Psoas muscle (tissue), 8 donors: ENCODE measurements around the gene ABLIM2. TPM values are rescaled to one million over a fixed set of nuclear protein-coding genes. Genes with fewer than 3 reads are reported as not detected.

Source experiments
- ATAC-seq, 4 donors: fragments of 200-7000 bp; cut with Tn5 transposase; one replicate each; pipeline ENCODE4 v1.9.1; 2020; ENCODE audit warnings: moderate library complexity in 3 of 4, mild to moderate bottlenecking in 2 of 4
- DNase-seq, 2 donors: peaks; one replicate each; pipeline ENCODE4 v3.0.0-alpha.2; 2020
- H3K27ac ChIP-seq: fragments of 200-600 bp; one replicate; pipeline ENCODE4 v1.8.0; 2022
- H3K27me3 ChIP-seq, 3 donors: fragments of 200-600 bp in 1 of 3; one replicate each; pipeline versions ENCODE4 v1.6.1 to v1.8.0; 2013 to 2022; ENCODE audit warnings: low read length in 2 of 3, mild to moderate bottlenecking in 2 of 3, moderate library complexity in 1 of 3; ENCODE audit not compliant: insufficient read depth in 3 of 3
- H3K36me3 ChIP-seq, 2 donors: fragments of 200-600 bp in 1 of 2; one replicate each; pipeline versions ENCODE4 v1.6.1 to v1.8.0; 2013 to 2022; ENCODE audit warnings: low read depth in 1 of 2, mild to moderate bottlenecking in 1 of 2, moderate library complexity in 1 of 2; ENCODE audit not compliant: insufficient read depth in 1 of 2
- H3K4me1 ChIP-seq: fragments of 200-600 bp; one replicate; pipeline ENCODE4 v1.8.0; 2022
- H3K4me3 ChIP-seq: fragments of 200-600 bp; one replicate; pipeline ENCODE4 v1.8.0; 2022; ENCODE audit warnings: mild to moderate bottlenecking
- H3K9me3 ChIP-seq: fragments of 200-600 bp; one replicate; pipeline ENCODE4 v1.8.0; 2022
- WGBS, 3 donors: extraction: QIAGEN DNeasy Blood & Tissue Kit; methylation state at CpG; one replicate each; pipeline versions ENCODE4 v1.1.6 to v1.1.7; 2013; 5-methylcytosine and 5-hydroxymethylcytosine counted together
- intact Hi-C, 2 donors: fragments of 100-400 bp; cut with DNase I; formaldehyde crosslinking; loops; one replicate each; pipeline versions ENCODE4 v1.11.0 to v1.14.2; 2022
- polyA plus RNA-seq, 3 donors: library from polyadenylated mRNA; stranded (reverse); fragments of 200-250 nt; gene quantifications; one replicate each; pipeline ENCODE4 v1.2.3, GENCODE V29; 2013
- total RNA-seq, 4 donors: library from RNA; stranded (reverse); fragmentation: NEBNext Ultra II Directional in 2 of 4; extraction: Animal tissue kit (Norgen Biotek cat#: 25700) in 2 of 4; gene quantifications; one replicate each; pipeline versions ENCODE4 v1.2.1 to v1.2.4, GENCODE V29; 2021 to 2023
- TF ChIP-seq, protein P1 (sequence below): fragments of 200-600 bp; IDR thresholded peaks from one replicate; pipeline ENCODE4 v1.8.0; 2022; ENCODE audit warnings: antibody characterized with exemption
- donor health status: healthy with polysubstance abuse.
- donor health status: DM: no; HTN: no; CAD: no; lungs with moderate emphysema.
- donor health status: Bipolar disorder and iron deficiency.
- donor health status: healthy.
- donor health status: DM: yes; HTN: yes; CAD: no.
- donor health status: DM: no; HTN: no; CAD: no.
- donor health status: DM: no; HTN: no; CAD: no.
- donor health status: DM: yes; HTN: yes; CAD: no.

The ABLIM2 gene
- total and polyA plus RNA-seq, 7 donors: 82.2 to 956 (median 292) TPM

DNA sequence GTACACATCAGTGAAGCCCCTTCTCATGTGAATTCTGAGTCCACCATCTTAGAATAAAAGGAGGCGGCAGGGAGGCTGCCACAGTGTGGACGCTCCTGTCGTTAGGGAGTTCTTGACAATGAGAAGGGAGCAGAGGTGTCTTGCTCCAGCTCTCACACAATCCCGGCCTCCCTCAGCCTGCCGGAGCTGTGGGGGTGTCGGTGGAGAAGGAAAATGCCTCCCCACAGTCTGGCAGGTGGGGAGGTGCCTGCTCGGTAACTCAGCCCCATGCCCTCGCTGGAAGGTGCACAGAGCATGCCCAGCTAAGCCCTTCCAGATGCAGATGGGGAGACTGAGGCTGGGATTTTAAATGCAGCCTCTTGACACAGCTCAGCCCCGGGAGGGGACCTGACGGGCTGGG, 20.5 kb upstream of the ABLIM2 start:
- intact Hi-C loops: loop anchor here in 1 of 2 donors (5.0 kb wide), 1 partner anchor 223 kb away; no protein-coding TSS in a partner anchor
- Histone ChIP-seq H3K27ac (no peak overlapping the region), H3K4me1 (peaks cover 26% of the 10 kb centered on the region), H3K9me3 (no peaks in the 10 kb centered on the region), H3K27me3 (no peaks in the 10 kb centered on the region), H3K36me3 (no peaks in the 10 kb centered on the region), H3K4me3 (no peak overlapping the region)
- 86 to 92% (median 88%) methylated on average over 10 of the region's 10 CpGs for WGBS, 3 donors
- DNase-seq (no peak), ATAC-seq (no peak)
- TF ChIP-seq, protein P1, sequence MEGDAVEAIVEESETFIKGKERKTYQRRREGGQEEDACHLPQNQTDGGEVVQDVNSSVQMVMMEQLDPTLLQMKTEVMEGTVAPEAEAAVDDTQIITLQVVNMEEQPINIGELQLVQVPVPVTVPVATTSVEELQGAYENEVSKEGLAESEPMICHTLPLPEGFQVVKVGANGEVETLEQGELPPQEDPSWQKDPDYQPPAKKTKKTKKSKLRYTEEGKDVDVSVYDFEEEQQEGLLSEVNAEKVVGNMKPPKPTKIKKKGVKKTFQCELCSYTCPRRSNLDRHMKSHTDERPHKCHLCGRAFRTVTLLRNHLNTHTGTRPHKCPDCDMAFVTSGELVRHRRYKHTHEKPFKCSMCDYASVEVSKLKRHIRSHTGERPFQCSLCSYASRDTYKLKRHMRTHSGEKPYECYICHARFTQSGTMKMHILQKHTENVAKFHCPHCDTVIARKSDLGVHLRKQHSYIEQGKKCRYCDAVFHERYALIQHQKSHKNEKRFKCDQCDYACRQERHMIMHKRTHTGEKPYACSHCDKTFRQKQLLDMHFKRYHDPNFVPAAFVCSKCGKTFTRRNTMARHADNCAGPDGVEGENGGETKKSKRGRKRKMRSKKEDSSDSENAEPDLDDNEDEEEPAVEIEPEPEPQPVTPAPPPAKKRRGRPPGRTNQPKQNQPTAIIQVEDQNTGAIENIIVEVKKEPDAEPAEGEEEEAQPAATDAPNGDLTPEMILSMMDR: no peak

DNA sequence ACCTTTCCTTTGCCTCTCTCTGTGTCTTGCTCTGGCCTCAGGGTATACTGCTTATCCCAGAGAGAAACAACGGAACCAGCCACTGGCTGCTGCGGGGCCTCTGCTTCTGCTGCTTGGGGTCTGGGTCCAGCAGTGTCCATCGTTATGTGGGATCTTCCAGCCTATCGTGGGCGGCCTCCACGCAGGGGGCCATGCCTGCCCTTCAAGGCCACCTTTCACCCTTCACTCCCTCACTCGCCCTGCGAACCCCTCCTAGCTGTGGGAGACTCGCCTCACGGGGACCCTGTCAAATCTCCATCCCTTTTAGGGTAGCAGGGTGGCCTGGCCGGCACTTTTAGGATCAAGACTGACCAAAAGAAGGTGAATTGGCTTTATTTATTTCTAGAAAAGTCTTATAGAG, 19.3 kb upstream of the ABLIM2 start:
- 93 to 94% (median 94%) methylated on average over 11 of the region's 11 CpGs for WGBS, 3 donors
- intact Hi-C loops: loop anchor here in 1 of 2 donors (5.0 kb wide), 1 partner anchor 224 kb away; no protein-coding TSS in a partner anchor
- Histone ChIP-seq H3K36me3 (no peaks in the 10 kb centered on the region), H3K4me1 (peaks cover 25% of the 10 kb centered on the region), H3K4me3 (no peak overlapping the region), H3K27ac (no peak overlapping the region), H3K27me3 (no peaks in the 10 kb centered on the region), H3K9me3 (no peaks in the 10 kb centered on the region)
- ATAC-seq (no peak), DNase-seq (no peak)
- TF ChIP-seq, protein P1: no peak

DNA sequence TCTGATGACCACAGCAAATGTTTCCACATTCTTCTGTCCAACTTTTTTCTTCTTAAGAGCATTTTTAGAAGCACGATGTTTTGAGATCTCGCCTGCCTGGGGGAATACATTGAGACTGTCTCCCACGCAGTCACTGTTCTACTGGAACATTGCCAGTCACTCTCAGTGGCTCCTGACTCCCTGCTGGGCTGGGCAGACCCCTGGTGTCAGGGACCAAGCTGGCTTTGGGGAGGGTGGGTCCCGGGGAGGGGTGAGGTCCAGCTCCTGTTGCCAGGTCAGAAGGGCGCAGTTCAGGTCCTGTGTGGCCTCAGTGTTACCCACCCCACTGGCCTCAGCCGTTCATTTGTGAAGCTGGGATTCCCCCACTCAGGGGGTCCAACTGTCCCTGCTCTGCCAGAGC, 18.9 kb upstream of the ABLIM2 start:
- Histone ChIP-seq H3K36me3 (no peaks in the 10 kb centered on the region), H3K9me3 (no peaks in the 10 kb centered on the region), H3K27ac (no peak overlapping the region), H3K4me1 (peaks cover 20% of the 10 kb centered on the region), H3K27me3 (no peaks in the 10 kb centered on the region), H3K4me3 (no peak overlapping the region)
- DNase-seq (no peak), ATAC-seq (no peak)
- WGBS, 3 donors: 64 to 81% (median 71%) methylated on average over 6 of the region's 6 CpGs
- TF ChIP-seq, protein P1: no peak
- intact Hi-C loops: loop anchor here in 1 of 2 donors (5.0 kb wide), 1 partner anchor 225 kb away; no protein-coding TSS in a partner anchor

DNA sequence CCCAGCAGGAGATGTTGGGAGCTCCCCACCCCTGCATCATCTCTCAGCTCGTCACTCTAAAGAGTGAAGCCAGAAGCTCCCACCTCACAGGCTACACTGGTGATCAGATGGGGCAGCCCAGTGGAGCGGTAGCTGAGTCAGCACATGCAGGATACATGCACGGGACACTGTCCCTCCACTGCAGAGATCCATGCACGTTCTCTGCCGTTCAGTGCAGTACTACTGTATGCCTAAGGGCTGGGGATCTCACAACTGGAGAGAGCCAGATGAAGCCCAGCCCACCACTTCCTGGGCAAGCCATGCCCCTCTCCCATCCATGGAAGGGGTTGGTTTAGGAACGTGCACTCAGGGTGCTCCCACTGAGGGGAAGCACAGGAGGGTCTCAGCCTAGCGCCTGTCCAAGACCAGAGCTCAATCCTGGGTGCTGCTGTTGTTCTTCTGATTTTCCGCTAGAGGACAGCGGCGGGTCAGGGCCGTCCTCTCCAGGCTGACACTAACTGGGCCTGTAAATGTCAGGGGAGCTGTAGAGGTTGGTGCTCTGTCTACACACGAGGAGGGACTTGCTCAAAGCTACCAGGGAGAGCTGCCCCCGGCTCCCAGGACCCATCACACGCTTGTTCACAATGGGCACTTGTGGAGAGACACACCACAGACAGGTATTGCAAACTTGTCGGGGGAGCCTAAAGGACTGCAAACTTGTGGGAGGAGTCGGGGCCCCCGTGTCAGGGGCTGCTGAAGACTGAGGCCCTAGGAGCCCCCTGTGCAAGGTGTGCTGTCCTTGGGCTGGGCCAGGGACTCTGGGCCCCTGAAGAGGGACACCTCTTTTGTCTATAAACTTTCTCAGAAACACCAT, 18.2 kb upstream of the ABLIM2 start:
- no peaks in the 10 kb centered on the region for H3K9me3 ChIP-seq
- DNase-seq (peak in 1 of 2 donors; percentile 74), ATAC-seq (peak; percentile 73 to 82 (median 78))
- H3K36me3 ChIP-seq: no peaks in the 10 kb centered on the region
- H3K27me3 ChIP-seq: no peaks in the 10 kb centered on the region
- intact Hi-C loops: loop anchor here in 1 of 2 donors (5.0 kb wide), 1 partner anchor 226 kb away; no protein-coding TSS in a partner anchor
- peaks cover 21% of the 10 kb centered on the region for H3K4me1 ChIP-seq
- no peak overlapping the region for H3K27ac ChIP-seq
- TF ChIP-seq, protein P1: peak; percentile 84
- H3K4me3 ChIP-seq: no peak overlapping the region
- 40 to 44% (median 44%) methylated on average over 17 of the region's 17 CpGs for WGBS, 3 donors
